ENCODE data around the gene ARR3.
"Not testable (repeated sequence)": the region's sequence is repeated elsewhere in the genome, so short reads cannot be mapped to it uniquely, and the experiment has no call there.

ARR3 gene

DNA sequence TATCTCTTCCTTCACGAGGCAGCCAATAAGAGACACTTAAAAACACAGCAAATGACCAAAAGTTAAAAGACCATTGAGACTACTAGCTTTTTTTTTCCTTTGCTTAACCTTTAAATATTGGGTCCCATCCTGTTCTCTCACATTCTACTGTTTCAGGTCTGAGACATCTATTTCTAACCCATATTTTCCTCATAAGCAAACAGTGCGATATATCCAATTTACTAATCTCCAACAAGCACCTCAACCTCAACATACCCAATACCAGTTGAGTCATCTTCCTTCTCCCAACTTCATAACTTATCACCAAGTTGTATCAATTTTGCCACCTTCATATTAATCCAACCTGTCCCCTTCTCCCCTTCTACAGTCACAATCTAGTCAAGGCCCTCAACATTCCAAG lies 26.6 kb upstream of the ARR3 start:
- H3K9me3 ChIP-seq (ENCODE audit: insufficient read depth, low read length, severe bottlenecking) = no peaks in the 10 kb centered on the region
- no peak overlapping the region for H3K27ac ChIP-seq (ENCODE audit: low read length)
- ATAC-seq (ENCODE audit: insufficient read depth, low read depth) (no peak), DNase-seq (no peak)
- H3K36me3 ChIP-seq (ENCODE audit: insufficient read depth, low read length) = no peaks in the 10 kb centered on the region
- H3K79me2 ChIP-seq (ENCODE audit: insufficient read depth, low read length) = no peaks in the 10 kb centered on the region
- no peak overlapping the region for H3K4me3 ChIP-seq (ENCODE audit: low read depth in 1 of 2, low read length in 2 of 2)
- H3K27me3 ChIP-seq (ENCODE audit: insufficient read depth, low read length, poor library complexity) = no peaks in the 10 kb centered on the region
- H4K20me1 ChIP-seq (ENCODE audit: insufficient read depth, low read length) = no peaks in the 10 kb centered on the region
- H3K4me2 ChIP-seq (ENCODE audit: insufficient read depth, low read length) = no peak overlapping the region
- H3K9ac ChIP-seq (ENCODE audit: low read depth, low read length) = no peak overlapping the region
- TF ChIP-seq, protein P1, sequence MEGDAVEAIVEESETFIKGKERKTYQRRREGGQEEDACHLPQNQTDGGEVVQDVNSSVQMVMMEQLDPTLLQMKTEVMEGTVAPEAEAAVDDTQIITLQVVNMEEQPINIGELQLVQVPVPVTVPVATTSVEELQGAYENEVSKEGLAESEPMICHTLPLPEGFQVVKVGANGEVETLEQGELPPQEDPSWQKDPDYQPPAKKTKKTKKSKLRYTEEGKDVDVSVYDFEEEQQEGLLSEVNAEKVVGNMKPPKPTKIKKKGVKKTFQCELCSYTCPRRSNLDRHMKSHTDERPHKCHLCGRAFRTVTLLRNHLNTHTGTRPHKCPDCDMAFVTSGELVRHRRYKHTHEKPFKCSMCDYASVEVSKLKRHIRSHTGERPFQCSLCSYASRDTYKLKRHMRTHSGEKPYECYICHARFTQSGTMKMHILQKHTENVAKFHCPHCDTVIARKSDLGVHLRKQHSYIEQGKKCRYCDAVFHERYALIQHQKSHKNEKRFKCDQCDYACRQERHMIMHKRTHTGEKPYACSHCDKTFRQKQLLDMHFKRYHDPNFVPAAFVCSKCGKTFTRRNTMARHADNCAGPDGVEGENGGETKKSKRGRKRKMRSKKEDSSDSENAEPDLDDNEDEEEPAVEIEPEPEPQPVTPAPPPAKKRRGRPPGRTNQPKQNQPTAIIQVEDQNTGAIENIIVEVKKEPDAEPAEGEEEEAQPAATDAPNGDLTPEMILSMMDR (IDR thresholded peaks at IDR 0.05; ENCODE audit: borderline replicate concordance, extremely low read depth, low read length, poor library complexity, severe bottlenecking) = no peak
- TF ChIP-seq EZH2 (IDR thresholded peaks at IDR 0.05; ENCODE audit: borderline replicate concordance, low read depth, low read length, severe bottlenecking) = no peak
- no peaks in the 10 kb centered on the region for H3K4me1 ChIP-seq (ENCODE audit: insufficient read depth, low read length)
- H2AFZ ChIP-seq (ENCODE audit: low read depth, low read length) = no peak overlapping the region

DNA sequence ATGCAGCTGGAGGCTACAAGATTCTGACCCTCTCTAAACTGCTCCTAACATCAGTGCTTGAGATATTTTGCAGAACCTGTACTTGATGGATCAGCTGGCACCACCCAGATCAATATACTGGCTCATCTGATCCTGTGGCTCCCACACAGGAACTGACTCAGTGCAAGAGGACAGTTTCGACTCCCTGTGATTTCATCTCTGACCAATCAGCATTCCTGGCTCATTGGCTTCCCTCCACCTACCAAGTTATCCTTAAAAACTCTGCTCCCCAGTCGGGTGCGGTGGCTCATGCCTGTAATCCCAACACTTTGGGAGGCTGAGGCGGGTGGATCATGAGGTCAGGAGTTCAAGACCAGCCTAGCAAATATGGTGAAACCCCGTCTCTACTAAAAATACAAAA lies 24.5 kb upstream of the ARR3 start:
- H3K79me2 ChIP-seq (ENCODE audit: insufficient read depth, low read length); H3K4me1 ChIP-seq (ENCODE audit: insufficient read depth, low read length); H4K20me1 ChIP-seq (ENCODE audit: insufficient read depth, low read length); H3K27ac ChIP-seq (ENCODE audit: low read length); H3K27me3 ChIP-seq (ENCODE audit: insufficient read depth, low read length, poor library complexity); H3K36me3 ChIP-seq (ENCODE audit: insufficient read depth, low read length); H2AFZ ChIP-seq (ENCODE audit: low read depth, low read length); H3K4me3 ChIP-seq (ENCODE audit: low read depth in 1 of 2, low read length in 2 of 2); H3K4me2 ChIP-seq (ENCODE audit: insufficient read depth, low read length); H3K9me3 ChIP-seq (ENCODE audit: insufficient read depth, low read length, severe bottlenecking); DNase-seq; ATAC-seq (ENCODE audit: insufficient read depth, low read depth); H3K9ac ChIP-seq (ENCODE audit: low read depth, low read length): not testable (repeated sequence)

GRCh38 chrX:70244881-70245280 lies 23.3 kb upstream of the ARR3 start:
- DNase-seq (no peak), ATAC-seq (ENCODE audit: insufficient read depth, low read depth) (no peak)
- Histone ChIP-seq H3K27me3 (ENCODE audit: insufficient read depth, low read length, poor library complexity) (no peaks in the 10 kb centered on the region), H3K9me3 (ENCODE audit: insufficient read depth, low read length, severe bottlenecking) (no peaks in the 10 kb centered on the region), H3K79me2 (ENCODE audit: insufficient read depth, low read length) (no peaks in the 10 kb centered on the region), H4K20me1 (ENCODE audit: insufficient read depth, low read length) (no peaks in the 10 kb centered on the region), H2AFZ (ENCODE audit: low read depth, low read length) (no peak overlapping the region), H3K4me1 (ENCODE audit: insufficient read depth, low read length) (no peaks in the 10 kb centered on the region), H3K9ac (ENCODE audit: low read depth, low read length) (no peak overlapping the region), H3K4me3 (ENCODE audit: low read depth in 1 of 2, low read length in 2 of 2) (no peak overlapping the region), H3K36me3 (ENCODE audit: insufficient read depth, low read length) (no peaks in the 10 kb centered on the region), H3K4me2 (ENCODE audit: insufficient read depth, low read length) (no peak overlapping the region), H3K27ac (ENCODE audit: low read length) (no peak overlapping the region)
- TF ChIP-seq, protein P1 (IDR thresholded peaks at IDR 0.05; ENCODE audit: borderline replicate concordance, extremely low read depth, low read length, poor library complexity, severe bottlenecking) = no peak
- TF ChIP-seq EZH2 (IDR thresholded peaks at IDR 0.05; ENCODE audit: borderline replicate concordance, low read depth, low read length, severe bottlenecking) = no peak

GRCh38 chrX:70247252-70247651 lies 20.9 kb upstream of the ARR3 start:
- no peak overlapping the region for H2AFZ ChIP-seq (ENCODE audit: low read depth, low read length)
- TF ChIP-seq EZH2 (IDR thresholded peaks at IDR 0.05; ENCODE audit: borderline replicate concordance, low read depth, low read length, severe bottlenecking) = no peak
- TF ChIP-seq, protein P1 (IDR thresholded peaks at IDR 0.05; ENCODE audit: borderline replicate concordance, extremely low read depth, low read length, poor library complexity, severe bottlenecking) = no peak
- H3K79me2 ChIP-seq (ENCODE audit: insufficient read depth, low read length) = no peaks in the 10 kb centered on the region
- DNase-seq = no peak
- no peak overlapping the region for H3K27ac ChIP-seq (ENCODE audit: low read length)
- no peaks in the 10 kb centered on the region for H3K27me3 ChIP-seq (ENCODE audit: insufficient read depth, low read length, poor library complexity)
- H3K4me3 ChIP-seq (ENCODE audit: low read depth in 1 of 2, low read length in 2 of 2) = no peak overlapping the region
- H3K36me3 ChIP-seq (ENCODE audit: insufficient read depth, low read length) = no peaks in the 10 kb centered on the region
- ATAC-seq (ENCODE audit: insufficient read depth, low read depth) = no peak
- H3K9me3 ChIP-seq (ENCODE audit: insufficient read depth, low read length, severe bottlenecking) = no peaks in the 10 kb centered on the region
- H3K9ac ChIP-seq (ENCODE audit: low read depth, low read length) = no peak overlapping the region
- no peak overlapping the region for H3K4me2 ChIP-seq (ENCODE audit: insufficient read depth, low read length)
- no peaks in the 10 kb centered on the region for H3K4me1 ChIP-seq (ENCODE audit: insufficient read depth, low read length)
- H4K20me1 ChIP-seq (ENCODE audit: insufficient read depth, low read length) = no peaks in the 10 kb centered on the region
